Skeletal muscle tissue (tissue), 4 donors: ENCODE results near the gene C20orf144. TPM values are rescaled to one million over a fixed set of nuclear protein-coding genes. Genes with fewer than 3 reads are reported as not detected.
"Not testable (repeated sequence)": the region's sequence is repeated elsewhere in the genome, so short reads cannot be mapped to it uniquely, and the experiment has no call there.

Source experiments
- H3K27ac ChIP-seq: one replicate; pipeline ENCODE4 v1.7.0; 2013; ENCODE audit warnings: mild to moderate bottlenecking, low read depth, low read length, inconsistent platforms
- H3K27me3 ChIP-seq, 3 donors: one replicate each; pipeline ENCODE4 v1.7.0; 2013; ENCODE audit warnings: low read length in 3 of 3; ENCODE audit not compliant: control insufficient read depth in 3 of 3, insufficient read depth in 3 of 3
- H3K36me3 ChIP-seq, 3 donors: one replicate each; pipeline ENCODE4 v1.7.0; 2013; ENCODE audit warnings: low read length in 3 of 3; ENCODE audit not compliant: control insufficient read depth in 3 of 3, insufficient read depth in 3 of 3
- H3K4me1 ChIP-seq, 3 donors: one replicate each; pipeline ENCODE4 v1.7.0; 2013; ENCODE audit warnings: low read length in 3 of 3, mild to moderate bottlenecking in 3 of 3; ENCODE audit not compliant: control insufficient read depth in 3 of 3, insufficient read depth in 3 of 3
- H3K4me3 ChIP-seq, 3 donors: one replicate each; pipeline ENCODE4 v1.7.0; 2013; ENCODE audit warnings: low read length in 3 of 3
- H3K9ac ChIP-seq, 3 donors: one replicate each; pipeline ENCODE4 v1.7.0; 2013; ENCODE audit warnings: low read length in 3 of 3, mild to moderate bottlenecking in 3 of 3, moderate library complexity in 2 of 3, low read depth in 1 of 3
- H3K9me3 ChIP-seq, 3 donors: one replicate each; pipeline ENCODE4 v1.7.0; 2013; ENCODE audit warnings: low read length in 3 of 3; ENCODE audit not compliant: control insufficient read depth in 3 of 3
- total RNA-seq: library from RNA; depleted of rRNA; stranded (reverse); fragments of >200 nt; gene quantifications from one replicate; pipeline ENCODE4 v1.2.3, GENCODE V29; 2014
- donor health status: Osteomylitis.

Gene C20orf144
- total RNA-seq, 1 donor from 2014 or later: not detected

DNA sequence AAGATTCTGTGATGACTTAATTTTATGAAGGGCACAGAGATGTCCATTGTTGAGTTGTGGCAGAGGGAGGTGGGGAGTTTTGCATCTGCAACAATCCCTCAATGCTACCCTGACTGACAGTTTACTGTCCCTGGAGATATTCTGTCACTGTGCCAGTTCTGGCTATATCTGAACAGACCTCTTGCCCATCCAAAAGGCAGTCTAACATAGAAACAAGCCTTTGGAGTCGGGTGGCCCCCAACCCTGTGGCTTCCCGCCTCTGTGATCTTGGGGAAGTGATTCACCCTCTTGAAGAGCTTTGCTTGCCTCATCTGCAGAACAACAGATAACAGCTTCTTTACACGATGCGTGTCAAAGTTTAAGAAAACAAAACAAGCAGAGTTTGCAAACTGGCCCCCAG lies 27.8 kb downstream of the C20orf144 start:
- Histone ChIP-seq H3K27me3 (no peaks in the 10 kb centered on the region), H3K9me3 (no peaks in the 10 kb centered on the region), H3K4me3 (no peak overlapping the region), H3K9ac (no peak overlapping the region), H3K36me3 (no peaks in the 10 kb centered on the region), H3K4me1 (peaks cover 14% of the 10 kb centered on the region in 3 donors), H3K27ac (no peak overlapping the region)

DNA sequence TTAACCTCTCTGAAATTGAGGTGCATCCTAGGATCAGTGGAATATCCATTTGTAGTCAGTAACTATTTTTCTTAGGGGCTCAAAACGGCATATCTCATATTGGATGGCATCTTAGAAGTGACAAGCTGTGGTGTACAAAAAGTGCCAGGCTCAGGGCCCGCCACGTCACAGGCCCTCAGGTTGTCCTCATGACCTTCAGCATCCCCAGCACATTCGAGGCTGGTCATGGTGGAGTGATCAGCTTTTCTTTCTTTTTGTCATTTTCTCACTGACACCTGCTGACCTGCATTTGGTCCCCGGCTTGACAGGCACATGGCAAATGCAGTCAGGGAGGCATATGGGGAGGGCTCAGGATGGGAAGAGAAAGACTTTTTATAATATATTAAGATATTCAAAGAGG lies 31.2 kb downstream of the C20orf144 start:
- Histone ChIP-seq H3K4me3 (no peak overlapping the region), H3K36me3 (no peaks in the 10 kb centered on the region), H3K27ac (no peak overlapping the region), H3K9ac (no peak overlapping the region), H3K4me1 (peaks cover 0 to 8% (median 5%) of the 10 kb centered on the region in 3 donors), H3K27me3 (no peaks in the 10 kb centered on the region), H3K9me3 (no peaks in the 10 kb centered on the region)

- Histone ChIP-seq H3K36me3 (no peaks in the 10 kb centered on the region), H3K4me1 (peaks cover 0 to 8% (median 5%) of the 10 kb centered on the region in 3 donors), H3K27ac (no peak overlapping the region), H3K9ac (no peak overlapping the region), H3K4me3 (no peak overlapping the region), H3K9me3 (no peaks in the 10 kb centered on the region), H3K27me3 (no peaks in the 10 kb centered on the region)
Observed at GRCh38 chr20:33693741-33694638, 31.9 kb downstream of the C20orf144 start.

- Histone ChIP-seq H3K9me3 (no peaks in the 10 kb centered on the region), H3K4me1 (peaks cover 0 to 8% (median 5%) of the 10 kb centered on the region in 3 donors), H3K27ac (no peak overlapping the region), H3K36me3 (no peaks in the 10 kb centered on the region), H3K9ac (no peak overlapping the region), H3K4me3 (no peak overlapping the region), H3K27me3 (no peaks in the 10 kb centered on the region)
Observed at GRCh38 chr20:33694639-33695012, 32.5 kb downstream of the C20orf144 start.

DNA sequence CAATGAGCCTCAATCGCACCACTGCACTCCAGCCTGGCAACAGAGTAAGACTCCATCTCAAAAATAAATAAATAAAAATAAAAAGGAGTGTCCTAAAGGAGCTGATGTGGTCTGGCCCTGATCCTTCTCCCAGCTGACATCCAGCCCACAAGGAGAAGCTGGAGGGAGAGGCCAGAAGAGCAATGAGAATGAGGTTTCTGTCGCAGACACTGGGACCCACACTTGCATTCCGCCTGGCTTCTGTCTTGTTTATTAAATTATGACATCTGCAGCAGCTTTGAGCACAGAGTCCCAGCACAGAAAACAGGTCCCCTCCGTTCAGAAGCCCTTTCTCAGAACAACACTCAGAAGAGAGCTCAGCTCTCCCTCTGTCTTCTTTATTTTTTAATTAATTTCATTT lies 34.3 kb downstream of the C20orf144 start:
- Histone ChIP-seq H3K4me3 (no peak overlapping the region), H3K36me3 (no peaks in the 10 kb centered on the region), H3K27ac (no peak overlapping the region), H3K9me3 (no peaks in the 10 kb centered on the region), H3K9ac (no peak overlapping the region), H3K27me3 (no peaks in the 10 kb centered on the region), H3K4me1 (peaks cover 0 to 8% (median 5%) of the 10 kb centered on the region in 3 donors)

GRCh38 chr20:33697129-33697528 lies 35.0 kb downstream of the C20orf144 start:
- Histone ChIP-seq H3K27me3 (no peaks in the 10 kb centered on the region), H3K4me3 (no peak overlapping the region), H3K27ac (no peak overlapping the region), H3K9me3 (no peaks in the 10 kb centered on the region), H3K9ac (no peak overlapping the region), H3K36me3 (no peaks in the 10 kb centered on the region), H3K4me1 (peaks cover 0 to 8% (median 5%) of the 10 kb centered on the region in 3 donors)

DNA sequence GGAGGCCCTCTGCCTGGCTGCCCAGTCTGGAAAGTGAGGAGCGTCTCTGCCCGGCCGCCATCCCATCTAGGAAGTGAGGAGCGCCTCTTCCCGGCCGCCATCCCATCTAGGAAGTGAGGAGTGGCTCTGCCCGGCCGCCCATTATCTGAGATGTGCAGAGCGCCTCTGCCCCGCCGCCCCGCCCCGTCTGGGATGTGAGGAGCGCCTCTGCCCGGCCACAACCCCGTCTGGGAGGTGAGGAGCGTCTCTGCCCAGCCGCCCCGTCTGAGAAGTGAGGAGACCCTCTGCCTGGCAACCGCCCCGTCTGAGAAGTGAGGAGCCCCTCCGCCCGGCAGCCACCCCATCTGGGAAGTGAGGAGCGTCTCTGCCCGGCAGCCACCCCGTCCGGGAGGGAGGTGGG lies 36.8 kb downstream of the C20orf144 start:
- not testable (repeated sequence) for H3K9me3 ChIP-seq, H3K4me3 ChIP-seq, H3K36me3 ChIP-seq, H3K27ac ChIP-seq, H3K9ac ChIP-seq, H3K27me3 ChIP-seq
- peaks cover 8 to 11% (median 8%) of the 10 kb centered on the region in 3 donors for H3K4me1 ChIP-seq

GRCh38 chr20:33700696-33701441 lies 38.7 kb downstream of the C20orf144 start:
- H3K9me3 ChIP-seq, H3K4me1 ChIP-seq, H3K4me3 ChIP-seq, H3K27me3 ChIP-seq, H3K27ac ChIP-seq, H3K9ac ChIP-seq, H3K36me3 ChIP-seq: not testable (repeated sequence)

DNA sequence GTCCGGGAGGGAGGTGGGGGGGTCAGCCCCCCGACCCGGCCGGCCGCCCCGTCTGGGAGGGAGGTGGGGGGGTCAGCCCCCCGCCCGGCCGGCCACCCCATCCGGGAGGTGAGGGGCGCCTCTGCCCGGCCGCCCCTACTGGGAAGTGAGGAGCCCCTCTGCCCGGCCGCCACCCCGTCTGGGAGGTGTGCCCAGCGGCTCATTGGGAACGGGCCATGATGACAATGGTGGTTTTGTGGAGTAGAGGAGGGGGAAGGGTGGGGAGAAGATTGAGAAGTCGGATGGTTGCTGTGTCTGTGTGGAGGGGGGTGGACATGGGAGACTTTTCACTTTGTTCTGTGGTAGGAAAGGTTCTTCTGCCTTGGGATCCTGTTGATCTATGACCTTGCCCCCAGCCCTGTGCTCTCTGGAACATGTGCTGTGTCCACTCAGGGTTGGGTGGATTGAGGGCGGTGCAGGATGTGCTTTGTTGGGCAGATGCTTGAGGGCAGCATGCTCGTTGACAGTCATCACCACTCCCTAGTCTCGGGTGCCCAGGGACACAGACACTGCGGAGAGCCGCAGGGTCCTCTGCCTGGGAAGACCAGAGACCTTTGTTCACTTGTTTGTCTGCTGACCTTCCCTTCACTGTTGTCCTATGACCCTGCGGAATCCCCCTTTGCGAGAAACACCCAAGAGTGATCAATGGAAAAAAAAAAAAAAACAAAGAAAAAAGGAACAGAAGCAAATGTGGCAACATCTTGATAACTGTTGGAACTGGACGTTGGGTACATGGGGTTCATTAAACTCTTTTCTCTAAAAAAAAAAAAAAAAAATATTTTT lies 39.7 kb downstream of the C20orf144 start:
- no peak overlapping the region for H3K4me3 ChIP-seq

More for the DNA sequence above, 39.7 kb downstream of the C20orf144 start:
- peaks cover 8 to 9% (median 8%) of the 10 kb centered on the region in 3 donors for H3K4me1 ChIP-seq
- no peak overlapping the region for H3K27ac ChIP-seq
- no peak overlapping the region for H3K9ac ChIP-seq
- H3K9me3 ChIP-seq: no peaks in the 10 kb centered on the region
- H3K36me3 ChIP-seq: peaks cover under 1 to 3% (median 2%) of the 10 kb centered on the region in 3 donors
- no peaks in the 10 kb centered on the region for H3K27me3 ChIP-seq
